22Rv1 (cell line): ENCODE results near the gene NQO1.

Source experiments
- CTCF ChIP-seq: fragments of 450-650 bp; IDR thresholded peaks from 2 replicates; pipeline ENCODE4 v1.5.1; 2017; ENCODE audit warnings: mild to moderate bottlenecking
- ZFX ChIP-seq: fragments of 450-650 bp; IDR thresholded peaks from 2 replicates; pipeline ENCODE4 v1.6.1; 2017; ENCODE audit warnings: antibody characterized with exemption, borderline replicate concordance

DNA sequence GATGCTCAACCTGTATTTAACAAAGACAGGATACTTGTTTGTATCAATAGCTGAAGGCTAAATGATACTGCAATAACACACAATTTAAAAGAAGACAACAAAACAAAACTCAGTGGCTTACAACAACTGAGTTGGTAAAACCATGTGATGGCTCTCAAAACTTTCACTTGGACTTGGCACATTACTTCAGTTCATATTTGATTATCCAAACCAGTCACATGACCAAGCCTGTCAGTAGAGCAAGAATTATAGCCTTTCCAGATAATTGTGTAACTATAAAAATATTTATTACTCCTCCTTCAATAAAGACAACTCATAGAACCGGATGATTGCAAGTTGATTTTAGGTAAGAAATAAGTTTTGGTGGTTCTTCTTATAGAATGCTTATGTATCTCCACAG lies 56.8 kb downstream of the NQO1 start:
- TF ChIP-seq CTCF (no peak), ZFX (no peak)
